ENCODE measurements around the gene ZFP92. TPM values are rescaled to one million over a fixed set of nuclear protein-coding genes. Genes with fewer than 3 reads are reported as not detected.

The ZFP92 gene
- total and polyA plus RNA-seq, 10 of the 15 experiments (the other 5 are each of a cell fraction or from before 2014, with no cell fraction given), result 0.02 to 1.6 (median 0.09) TPM; not detected in 2

DNA sequence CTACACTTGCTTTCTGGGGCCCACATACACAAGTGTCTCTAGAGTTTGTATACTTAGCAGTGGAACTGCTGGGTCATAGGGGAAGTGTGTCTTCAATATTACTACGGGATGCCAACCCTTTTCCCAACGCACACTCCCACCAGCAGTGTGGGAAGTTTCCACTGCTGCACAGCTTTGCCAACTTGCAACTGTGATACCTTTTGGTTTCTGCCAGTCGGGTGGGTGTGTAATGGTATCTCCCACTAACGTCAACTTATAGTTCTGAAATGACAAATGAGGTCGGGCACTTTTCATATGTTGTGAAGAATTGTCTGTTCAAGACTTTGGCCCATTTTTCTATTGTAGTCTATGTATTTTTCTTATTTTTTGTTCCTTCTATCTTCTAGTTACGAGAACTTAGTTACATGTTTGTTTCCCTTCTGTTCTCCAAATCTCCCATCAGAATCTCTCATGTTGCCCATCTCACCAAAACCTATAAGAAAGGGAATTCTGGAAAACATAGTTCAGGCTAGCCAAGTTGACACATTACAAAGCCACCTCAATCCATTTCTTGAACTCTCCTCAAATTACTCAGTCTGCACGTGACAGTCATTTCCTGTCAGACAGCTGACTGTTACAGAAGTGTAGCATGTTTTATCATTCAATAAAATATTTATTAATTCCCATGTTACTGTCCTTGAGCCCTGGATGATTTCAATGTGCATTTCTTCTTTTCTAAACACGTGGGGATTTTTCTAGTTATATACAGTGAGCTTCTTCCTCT lies 40.8 kb upstream of the ZFP92 start:
- Histone ChIP-seq H3K27me3 (replicated peaks in 1 of 2; ENCODE audit: control insufficient read depth in 2 of 2, insufficient read depth in 2 of 2, low read length in 1 of 2) (no peaks in the 10 kb centered on the region), H3K9me3 (replicated peaks; ENCODE audit: control insufficient read depth, insufficient read depth, low read length) (no peaks in the 10 kb centered on the region; the same call in 2 of the 3 replicates), H3K4me1 (ENCODE audit: control insufficient read depth, insufficient read depth, low read length) (no peaks in the 10 kb centered on the region; the same call in 1 of the 2 replicates), H3K36me3 (ENCODE audit: control insufficient read depth in 2 of 2, insufficient read depth in 2 of 2, low read length in 1 of 2) (no peaks in the 10 kb centered on the region), H3K9ac (ENCODE audit: control insufficient read depth, insufficient read depth, low read length) (no peak overlapping the region), H3K27ac (ENCODE audit: control insufficient read depth, insufficient read depth) (no peak overlapping the region), H4K20me1 (ENCODE audit: control insufficient read depth, insufficient read depth) (no peaks in the 10 kb centered on the region), H3K4me3 (no peak overlapping the region), H3K4me2 (ENCODE audit: control insufficient read depth, insufficient read depth) (no peak overlapping the region), H2AFZ (ENCODE audit: control insufficient read depth, low read depth, low read length) (no peak overlapping the region; the same call in 1 of the 2 replicates), H3K79me2 (ENCODE audit: control insufficient read depth, insufficient read depth, low read length) (no peaks in the 10 kb centered on the region)
- in situ Hi-C loops (cut with MboI) (no loop called here), intact Hi-C loops (cut with micrococcal nuclease; ENCODE audit: unreplicated experiment) (no loop called here)
- WGBS (ENCODE audit: insufficient coverage, insufficient replicate concordance, low lambda C conversion rate, missing lambda C conversion rate), result 11% methylated on average over 8 of the region's 8 CpGs
- DNase-seq (ENCODE audit: low read depth, low spot score), result no peak
- ChIA-PET SMC1A (ENCODE audit: uncharacterized antibody, unreplicated experiment) (no interaction called here), CTCF (interaction anchor here (1.1 kb wide), 1 partner anchor 11 kb away, joined by 3 read pairs; no protein-coding TSS in a partner anchor), RAD21 (ENCODE audit: unreplicated experiment) (no interaction called here), POLR2A (no interaction called here)
- TF ChIP-seq SMARCA5 (IDR thresholded peaks at IDR 0.05), result no peak
- TF ChIP-seq YY1 (IDR thresholded peaks at IDR 0.05; ENCODE audit: low read depth, low read length), result no peak
- TF ChIP-seq SUZ12 (IDR thresholded peaks at IDR 0.05; ENCODE audit: unreplicated experiment), result no peak
- no peak for TF ChIP-seq FOXM1 (IDR thresholded peaks at IDR 0.05; ENCODE audit: low read depth, low read length)
- no peak for TF ChIP-seq CBX3 (IDR thresholded peaks at IDR 0.05; ENCODE audit: borderline replicate concordance, low read depth)
- TF ChIP-seq, protein P1, sequence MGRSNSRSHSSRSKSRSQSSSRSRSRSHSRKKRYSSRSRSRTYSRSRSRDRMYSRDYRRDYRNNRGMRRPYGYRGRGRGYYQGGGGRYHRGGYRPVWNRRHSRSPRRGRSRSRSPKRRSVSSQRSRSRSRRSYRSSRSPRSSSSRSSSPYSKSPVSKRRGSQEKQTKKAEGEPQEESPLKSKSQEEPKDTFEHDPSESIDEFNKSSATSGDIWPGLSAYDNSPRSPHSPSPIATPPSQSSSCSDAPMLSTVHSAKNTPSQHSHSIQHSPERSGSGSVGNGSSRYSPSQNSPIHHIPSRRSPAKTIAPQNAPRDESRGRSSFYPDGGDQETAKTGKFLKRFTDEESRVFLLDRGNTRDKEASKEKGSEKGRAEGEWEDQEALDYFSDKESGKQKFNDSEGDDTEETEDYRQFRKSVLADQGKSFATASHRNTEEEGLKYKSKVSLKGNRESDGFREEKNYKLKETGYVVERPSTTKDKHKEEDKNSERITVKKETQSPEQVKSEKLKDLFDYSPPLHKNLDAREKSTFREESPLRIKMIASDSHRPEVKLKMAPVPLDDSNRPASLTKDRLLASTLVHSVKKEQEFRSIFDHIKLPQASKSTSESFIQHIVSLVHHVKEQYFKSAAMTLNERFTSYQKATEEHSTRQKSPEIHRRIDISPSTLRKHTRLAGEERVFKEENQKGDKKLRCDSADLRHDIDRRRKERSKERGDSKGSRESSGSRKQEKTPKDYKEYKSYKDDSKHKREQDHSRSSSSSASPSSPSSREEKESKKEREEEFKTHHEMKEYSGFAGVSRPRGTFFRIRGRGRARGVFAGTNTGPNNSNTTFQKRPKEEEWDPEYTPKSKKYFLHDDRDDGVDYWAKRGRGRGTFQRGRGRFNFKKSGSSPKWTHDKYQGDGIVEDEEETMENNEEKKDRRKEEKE (IDR thresholded peaks at IDR 0.05), result no peak
- TF ChIP-seq, protein P2, sequence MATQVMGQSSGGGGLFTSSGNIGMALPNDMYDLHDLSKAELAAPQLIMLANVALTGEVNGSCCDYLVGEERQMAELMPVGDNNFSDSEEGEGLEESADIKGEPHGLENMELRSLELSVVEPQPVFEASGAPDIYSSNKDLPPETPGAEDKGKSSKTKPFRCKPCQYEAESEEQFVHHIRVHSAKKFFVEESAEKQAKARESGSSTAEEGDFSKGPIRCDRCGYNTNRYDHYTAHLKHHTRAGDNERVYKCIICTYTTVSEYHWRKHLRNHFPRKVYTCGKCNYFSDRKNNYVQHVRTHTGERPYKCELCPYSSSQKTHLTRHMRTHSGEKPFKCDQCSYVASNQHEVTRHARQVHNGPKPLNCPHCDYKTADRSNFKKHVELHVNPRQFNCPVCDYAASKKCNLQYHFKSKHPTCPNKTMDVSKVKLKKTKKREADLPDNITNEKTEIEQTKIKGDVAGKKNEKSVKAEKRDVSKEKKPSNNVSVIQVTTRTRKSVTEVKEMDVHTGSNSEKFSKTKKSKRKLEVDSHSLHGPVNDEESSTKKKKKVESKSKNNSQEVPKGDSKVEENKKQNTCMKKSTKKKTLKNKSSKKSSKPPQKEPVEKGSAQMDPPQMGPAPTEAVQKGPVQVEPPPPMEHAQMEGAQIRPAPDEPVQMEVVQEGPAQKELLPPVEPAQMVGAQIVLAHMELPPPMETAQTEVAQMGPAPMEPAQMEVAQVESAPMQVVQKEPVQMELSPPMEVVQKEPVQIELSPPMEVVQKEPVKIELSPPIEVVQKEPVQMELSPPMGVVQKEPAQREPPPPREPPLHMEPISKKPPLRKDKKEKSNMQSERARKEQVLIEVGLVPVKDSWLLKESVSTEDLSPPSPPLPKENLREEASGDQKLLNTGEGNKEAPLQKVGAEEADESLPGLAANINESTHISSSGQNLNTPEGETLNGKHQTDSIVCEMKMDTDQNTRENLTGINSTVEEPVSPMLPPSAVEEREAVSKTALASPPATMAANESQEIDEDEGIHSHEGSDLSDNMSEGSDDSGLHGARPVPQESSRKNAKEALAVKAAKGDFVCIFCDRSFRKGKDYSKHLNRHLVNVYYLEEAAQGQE (IDR thresholded peaks at IDR 0.05; ENCODE audit: low read depth, low read length), result no peak
- TF ChIP-seq MXI1 (IDR thresholded peaks at IDR 0.05; ENCODE audit: low read depth, low read length), result no peak
- no TSS peak for BruUV-seq (replicated peaks)
- FAIRE-seq, result no peak
- no peak for ATAC-seq
